Endometrial microvascular endothelial cells (primary cell): ENCODE measurements around the gene SLC22A2. TPM values are rescaled to one million over a fixed set of nuclear protein-coding genes. Genes with fewer than 3 reads are reported as not detected.

Experiments used
- in situ Hi-C: cut with HindIII; loops from 2 replicates; pipeline ENCODE4 v1.10.0; 2017; ENCODE audit warnings: low sequenced_read_pairs, low pct_unique_long_range_greater_than_20kb; ENCODE audit errors: inconsistent ontology term
- total RNA-seq: library from RNA; depleted of rRNA; stranded (reverse); fragments of >200 nt; gene quantifications from one replicate; pipeline ENCODE4 v1.2.3, GENCODE V29; 2015; ENCODE audit errors: inconsistent ontology term

The SLC22A2 gene
- total RNA-seq, 1 donor from 2014 or later = not detected

DNA sequence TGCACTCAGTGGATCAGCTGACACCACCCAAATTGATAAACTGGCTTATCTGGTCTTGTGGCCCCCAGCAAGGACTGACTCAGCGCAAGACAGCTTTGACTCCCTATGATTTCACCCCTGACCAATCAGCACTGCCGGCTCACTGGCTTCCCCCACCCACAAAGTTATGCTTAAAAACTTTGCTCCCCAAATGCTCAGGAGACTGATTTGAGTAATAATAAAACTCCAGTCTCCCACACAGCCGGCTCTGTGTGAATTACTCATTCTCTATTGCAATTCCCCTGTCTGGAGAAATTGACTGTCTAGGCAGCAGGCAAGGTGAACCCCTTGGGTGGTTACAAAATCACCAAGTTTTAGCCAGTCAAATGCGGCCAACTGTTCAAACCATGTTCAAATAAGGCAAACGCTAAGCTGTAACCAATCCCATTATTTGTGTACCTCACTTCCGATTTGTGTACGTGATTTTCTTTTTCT is 32.5 kb downstream of the SLC22A2 start:
- in situ Hi-C loops = no loop called here

DNA sequence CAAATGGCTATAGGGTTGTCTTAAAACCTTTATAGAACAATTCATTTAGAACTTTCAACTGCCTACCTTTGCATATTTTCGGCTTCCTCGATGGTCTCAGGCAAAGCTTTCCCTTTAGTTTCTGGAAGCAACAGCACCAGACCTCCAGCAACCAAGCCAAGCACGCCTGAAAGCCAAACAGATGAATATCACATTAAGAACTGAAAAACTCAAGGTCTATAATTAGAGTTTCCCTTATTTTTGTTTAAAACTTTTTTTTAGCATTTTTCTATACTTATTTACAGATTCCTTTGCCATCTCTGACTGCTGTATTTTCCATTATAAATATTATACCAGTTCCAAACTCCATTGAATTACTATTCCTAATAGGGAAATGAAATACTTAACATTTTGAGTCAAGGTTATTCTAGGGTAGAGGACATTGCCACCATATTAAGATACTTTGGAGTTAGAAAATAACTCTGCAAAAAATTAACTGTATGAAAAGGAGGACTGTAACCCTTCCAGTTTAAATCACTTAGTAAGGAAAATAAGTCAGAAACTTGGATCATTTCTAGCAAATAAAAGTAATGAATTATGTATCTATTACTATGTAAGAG is 33.9 kb downstream of the SLC22A2 start:
- in situ Hi-C loops = no loop called here

DNA sequence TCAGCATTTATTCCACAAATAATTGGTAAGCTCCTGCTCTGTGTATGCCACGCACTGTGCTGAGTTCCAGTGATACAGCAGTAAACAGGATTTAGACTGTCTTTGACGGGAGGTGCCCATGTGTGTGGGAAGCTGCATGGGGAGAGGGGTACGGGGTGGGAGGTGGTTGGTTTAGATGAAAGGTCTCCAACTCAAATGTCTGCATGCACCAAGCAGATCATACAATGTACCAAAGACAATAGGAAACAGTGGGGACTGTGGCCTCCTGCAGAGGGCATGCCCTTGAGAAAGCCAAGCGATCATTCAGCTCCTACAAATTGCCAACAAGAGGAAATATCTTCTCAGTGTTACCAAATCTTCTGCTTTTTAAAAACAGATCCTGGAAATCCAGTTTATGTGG is 36.1 kb downstream of the SLC22A2 start:
- in situ Hi-C loops = no loop called here

DNA sequence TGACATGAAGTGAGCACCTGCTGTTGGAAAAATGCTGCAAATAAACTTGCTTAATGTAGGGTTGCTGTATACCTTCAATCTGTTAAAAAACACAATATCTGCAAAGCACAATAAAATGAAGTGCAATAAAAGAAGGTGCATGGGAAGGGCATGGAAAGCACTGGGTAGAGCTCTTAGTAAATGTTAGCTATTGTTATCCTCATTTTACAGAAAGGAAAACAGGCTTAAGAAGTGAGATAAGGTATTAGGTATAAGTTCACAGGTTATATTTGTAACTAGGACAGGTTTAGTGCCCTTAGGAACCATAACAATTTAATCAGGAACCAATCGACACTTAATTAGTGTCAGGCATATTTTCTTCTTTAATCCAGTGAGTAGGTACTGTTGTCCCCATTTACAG is 36.7 kb downstream of the SLC22A2 start:
- in situ Hi-C loops = no loop called here

DNA sequence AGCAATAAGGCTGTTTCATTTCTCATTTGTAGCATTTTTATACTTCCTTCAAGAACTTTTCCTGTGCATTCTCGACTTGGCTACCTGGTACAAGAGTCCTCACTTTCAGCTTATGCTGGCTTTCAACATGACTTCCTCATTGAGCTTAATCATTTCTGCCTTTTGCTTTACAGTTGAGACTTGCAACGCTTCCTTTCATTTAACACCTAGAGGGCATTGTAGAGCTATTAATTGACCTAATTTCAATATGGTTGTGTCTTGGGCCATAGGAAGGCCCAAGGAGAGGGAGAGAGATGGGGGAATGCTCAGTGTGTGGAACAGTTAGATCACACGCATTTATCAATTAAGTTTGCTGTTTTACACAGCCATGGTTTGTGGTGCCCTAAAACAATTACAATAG is 37.2 kb downstream of the SLC22A2 start:
- in situ Hi-C loops = no loop called here

DNA sequence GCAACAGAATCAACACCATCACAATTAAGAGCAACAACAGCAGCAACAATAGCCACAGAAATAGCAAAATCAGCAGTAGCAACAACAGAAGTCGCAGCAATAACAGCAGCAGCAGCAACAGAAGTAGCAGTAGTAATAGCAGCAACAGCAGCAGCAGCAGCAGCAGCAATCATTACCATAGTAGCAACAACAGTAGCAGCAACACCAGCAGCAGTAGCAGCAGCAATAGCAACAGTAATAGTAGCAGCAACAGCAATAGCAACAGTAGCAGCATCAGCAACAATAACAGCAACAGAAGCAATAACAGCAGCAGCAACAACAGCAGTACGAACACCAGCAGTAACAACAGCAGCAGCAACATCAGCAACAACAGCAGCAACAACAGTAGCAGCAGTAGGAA is 39.8 kb downstream of the SLC22A2 start:
- in situ Hi-C loops = no loop called here

DNA sequence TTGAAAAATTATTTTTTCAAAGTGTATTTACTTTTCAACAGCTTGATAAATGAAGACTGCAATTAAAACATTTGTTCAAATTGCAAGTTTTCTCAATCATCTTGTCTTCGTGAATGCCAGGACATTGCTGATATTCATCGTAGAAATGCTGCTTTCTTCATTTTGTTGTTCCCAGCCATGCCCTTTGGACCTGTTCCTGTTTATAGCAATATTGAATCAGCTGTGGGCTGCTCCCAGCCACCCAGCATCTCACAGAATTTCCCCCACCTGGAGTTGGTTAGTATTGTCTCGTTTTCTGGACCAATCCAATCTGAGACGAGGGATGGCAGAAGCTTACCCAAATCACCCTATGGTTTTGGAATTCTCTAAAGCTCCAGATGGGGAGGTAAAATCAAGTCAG is 40.8 kb downstream of the SLC22A2 start:
- in situ Hi-C loops = no loop called here

DNA sequence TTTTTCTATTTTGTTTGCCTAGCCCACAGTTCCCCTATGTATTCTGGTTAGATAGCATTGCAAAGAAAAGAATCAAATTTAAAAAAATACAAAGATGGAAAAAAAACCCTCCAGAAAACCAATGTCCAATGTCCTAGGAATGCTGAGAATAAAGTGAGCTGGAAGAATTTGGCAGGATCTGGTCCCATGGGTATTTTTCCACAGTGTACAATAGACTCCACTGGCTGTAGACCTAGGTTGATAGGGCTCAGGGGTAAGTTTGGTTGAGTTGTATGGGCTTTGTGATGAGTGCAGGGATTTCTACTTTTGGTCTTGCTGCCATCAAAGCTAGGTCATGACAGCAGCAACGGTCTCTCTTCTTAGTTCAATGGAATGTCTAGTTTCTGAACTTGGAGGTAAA is 41.5 kb downstream of the SLC22A2 start:
- in situ Hi-C loops = no loop called here

DNA sequence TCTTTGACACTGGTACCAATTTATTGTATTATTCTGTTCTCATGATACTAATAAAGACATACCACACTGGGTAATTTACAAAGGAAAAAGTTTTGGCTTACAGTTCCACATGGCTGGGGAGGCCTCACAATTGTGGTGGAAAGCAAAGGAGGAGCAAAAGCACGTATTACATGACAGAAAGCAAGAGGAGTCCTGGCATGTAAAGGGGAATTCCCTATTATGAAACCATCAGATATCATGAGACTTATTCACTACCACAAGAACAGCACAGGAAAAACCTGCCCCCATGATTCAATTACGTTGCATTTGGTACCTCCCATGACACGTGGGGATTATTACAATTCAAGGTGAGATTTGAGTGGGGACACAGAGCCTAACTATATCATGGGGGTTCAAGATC is 43.4 kb downstream of the SLC22A2 start:
- in situ Hi-C loops = no loop called here

DNA sequence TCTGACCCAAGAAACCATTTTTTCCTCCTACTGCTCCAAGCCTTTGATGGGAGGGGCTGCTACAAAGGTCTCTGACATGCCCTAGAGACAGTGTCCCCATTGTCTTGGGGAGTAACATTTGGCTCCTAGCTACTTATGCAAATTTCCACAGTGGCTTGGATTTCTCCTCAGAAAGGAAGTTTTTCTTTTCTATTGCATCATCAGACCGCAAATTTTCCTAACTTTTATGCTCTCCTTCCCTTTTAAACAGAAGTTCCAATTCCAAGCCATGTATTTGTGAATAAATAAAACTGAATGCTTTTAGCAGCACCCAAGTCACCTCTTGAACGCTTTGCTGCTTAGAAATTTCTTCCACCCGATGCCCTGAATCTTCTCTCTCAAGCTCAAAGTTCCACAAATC is 51.0 kb downstream of the SLC22A2 start:
- in situ Hi-C loops = no loop called here

DNA sequence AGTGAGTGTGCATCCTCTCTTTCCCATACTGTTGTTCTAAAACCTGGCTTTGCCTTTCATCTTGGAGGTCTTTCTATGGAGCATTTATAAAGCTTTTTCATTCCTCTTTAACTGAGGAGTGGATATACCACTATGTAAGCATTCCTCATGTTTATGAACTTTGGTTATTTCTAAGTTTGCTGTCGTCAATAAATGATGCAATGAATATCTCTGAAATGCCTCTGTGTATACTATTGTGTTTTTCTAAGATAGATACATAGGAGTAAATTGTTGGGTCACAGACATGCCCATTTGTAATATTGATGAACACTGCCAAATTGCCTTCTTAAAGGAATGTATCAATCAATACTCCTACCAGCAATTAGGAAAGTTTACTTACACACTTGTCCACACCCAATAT is 53.9 kb downstream of the SLC22A2 start:
- in situ Hi-C loops = no loop called here

DNA sequence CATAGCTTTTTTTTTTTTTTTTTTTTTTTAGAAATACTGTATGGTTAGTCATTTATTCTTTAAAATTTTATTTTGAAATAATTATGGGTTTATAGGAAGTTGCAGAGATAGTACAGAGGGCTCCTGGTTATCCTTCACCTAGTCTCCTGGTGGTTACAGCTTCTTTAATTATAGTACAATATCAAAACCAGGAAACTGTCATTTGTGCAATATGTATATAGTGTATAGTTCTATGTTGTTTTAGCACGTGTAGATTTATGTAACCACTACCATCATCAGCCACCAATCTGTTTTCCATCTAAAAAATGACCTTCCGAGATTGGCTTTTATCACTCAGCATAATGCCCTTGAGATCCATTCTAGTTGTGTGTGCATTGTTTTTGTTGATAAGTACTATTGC is 54.7 kb downstream of the SLC22A2 start:
- in situ Hi-C loops = no loop called here

DNA sequence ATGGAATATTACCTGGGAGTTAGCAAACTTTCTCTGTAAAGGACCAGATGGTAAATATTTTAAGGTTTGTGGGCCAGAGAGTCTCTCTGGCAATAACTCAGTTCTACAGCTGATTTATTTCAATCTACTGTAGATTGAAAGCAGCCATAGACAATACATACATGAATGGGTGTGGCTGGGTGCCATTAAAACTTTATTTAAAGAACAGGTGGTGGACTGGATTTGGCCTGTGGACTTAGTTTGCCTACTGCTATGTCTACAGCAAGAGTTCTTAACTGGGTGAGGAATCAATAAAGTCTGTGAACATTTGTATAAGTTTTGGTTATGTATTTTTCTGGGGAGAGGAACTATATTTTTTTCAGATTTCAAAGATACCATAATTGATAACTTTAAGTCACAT is 55.1 kb downstream of the SLC22A2 start:
- in situ Hi-C loops = no loop called here

DNA sequence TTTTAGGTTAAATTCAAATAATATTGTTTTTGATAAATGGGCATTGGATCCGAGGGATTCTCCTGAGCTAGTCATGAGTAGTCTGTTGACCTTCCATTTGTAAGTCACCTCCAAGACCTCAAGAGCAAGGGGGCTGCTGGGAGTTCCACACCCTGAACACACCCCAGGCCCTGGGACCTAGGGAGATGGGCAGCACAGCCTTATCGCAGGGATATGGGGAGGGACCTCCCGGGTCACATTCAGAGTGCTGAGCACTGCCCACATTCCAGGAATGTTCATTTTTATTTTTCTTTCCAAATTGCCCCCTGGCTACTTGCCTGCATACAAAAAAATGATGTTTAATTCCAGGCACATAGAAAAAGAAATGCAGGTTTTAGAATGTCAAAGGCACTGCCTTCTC is 55.5 kb downstream of the SLC22A2 start:
- in situ Hi-C loops = no loop called here

DNA sequence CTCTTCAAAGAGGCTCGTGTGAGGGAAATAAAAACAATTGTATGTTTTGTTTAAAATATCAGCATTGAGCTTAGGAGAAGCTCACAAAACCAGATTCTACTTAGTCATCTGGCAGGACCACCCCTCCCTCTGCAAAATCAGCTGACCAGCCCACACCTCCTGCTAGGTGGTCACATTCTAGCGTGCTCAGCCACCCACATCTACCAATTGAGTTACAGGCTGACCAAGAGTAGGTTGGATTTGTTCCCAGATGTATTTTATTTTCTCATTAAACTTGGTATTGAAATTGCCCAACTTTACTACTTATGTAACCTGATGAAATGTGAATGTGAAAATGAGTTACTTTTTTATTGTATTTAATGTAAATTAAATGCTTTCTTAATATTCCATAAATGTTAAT is 56.2 kb downstream of the SLC22A2 start:
- in situ Hi-C loops = no loop called here

DNA sequence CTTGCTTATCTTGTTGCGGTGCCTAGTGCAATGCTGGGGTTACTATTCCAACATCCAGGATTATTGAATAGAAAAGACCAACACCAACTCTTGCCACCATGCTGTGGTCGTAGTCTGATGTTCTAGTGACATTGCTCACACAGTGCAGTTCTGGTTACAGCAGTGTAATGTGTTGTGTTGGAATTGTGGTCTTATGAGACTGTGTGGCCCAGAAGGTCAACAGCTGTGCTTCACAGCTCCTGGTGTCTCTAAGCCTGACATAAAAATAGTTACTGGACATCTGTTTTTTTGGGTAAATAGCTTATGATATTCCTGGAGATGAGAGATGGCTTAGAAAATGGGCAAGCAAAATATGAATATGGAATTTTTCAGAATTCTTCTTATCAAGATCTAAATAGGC is 57.6 kb downstream of the SLC22A2 start:
- in situ Hi-C loops = no loop called here

DNA sequence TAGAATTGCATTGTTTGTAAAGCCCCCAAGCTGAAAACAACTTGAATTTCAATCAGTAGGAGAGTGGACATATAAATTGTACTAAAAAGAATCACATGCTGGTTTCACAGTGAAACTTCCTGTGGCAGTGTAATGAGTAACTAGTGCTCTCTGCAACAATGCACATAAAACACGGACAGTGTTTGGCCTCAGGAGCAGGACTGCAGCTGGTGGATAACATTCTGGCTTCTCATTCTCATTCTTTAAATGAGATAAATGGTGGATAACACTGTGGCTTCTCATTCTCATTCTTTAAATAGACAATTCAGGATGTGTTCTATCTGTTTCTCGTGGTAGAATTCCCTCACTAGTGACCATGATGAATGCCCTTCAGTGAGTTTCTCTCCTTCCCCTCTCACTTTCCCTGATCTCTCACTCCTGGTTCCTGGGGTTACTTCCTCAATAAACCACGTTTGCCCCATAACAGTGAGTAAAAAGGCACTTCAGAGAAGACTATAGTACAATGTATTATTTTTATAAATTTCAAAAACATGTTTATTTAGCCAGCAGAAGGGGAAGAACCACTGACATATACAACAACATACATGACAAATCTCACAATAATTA is 59.9 kb downstream of the SLC22A2 start:
- in situ Hi-C loops = no loop called here

DNA sequence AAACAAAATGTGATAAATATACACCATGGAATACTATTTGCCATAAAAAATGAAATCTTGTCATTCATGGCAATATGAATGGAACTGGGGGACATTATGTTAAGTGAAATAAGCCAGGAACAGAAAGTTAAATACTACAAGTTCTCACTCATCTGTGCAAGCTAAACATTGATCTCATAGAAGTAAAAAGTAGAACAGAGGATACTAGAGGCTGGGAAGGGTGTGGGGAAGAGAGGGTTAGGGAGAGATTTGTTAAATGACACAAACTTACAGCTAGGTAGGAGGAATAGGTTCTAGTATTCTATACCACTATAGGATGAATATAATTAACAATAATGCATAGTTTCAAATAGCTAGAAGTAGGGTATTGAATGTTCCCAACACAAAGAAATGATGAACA is 61.0 kb downstream of the SLC22A2 start:
- in situ Hi-C loops = no loop called here

DNA sequence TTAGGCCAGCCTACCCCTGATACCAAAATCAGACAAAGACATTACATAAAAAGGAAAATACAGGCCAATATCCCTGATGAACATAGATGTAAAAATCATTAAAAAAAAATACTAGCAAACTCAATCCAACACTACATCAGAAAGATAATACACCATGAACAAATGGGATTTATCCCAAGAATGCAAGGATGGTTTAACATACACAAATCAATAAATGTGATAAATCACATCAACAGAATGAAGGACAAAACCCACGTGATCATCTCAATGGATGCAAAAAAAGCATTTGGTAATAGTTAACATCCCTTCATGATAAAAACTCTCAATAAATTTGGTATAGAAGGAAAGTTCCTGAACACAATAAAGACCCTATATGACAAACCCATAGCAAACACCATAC is 63.8 kb downstream of the SLC22A2 start:
- in situ Hi-C loops = no loop called here

DNA sequence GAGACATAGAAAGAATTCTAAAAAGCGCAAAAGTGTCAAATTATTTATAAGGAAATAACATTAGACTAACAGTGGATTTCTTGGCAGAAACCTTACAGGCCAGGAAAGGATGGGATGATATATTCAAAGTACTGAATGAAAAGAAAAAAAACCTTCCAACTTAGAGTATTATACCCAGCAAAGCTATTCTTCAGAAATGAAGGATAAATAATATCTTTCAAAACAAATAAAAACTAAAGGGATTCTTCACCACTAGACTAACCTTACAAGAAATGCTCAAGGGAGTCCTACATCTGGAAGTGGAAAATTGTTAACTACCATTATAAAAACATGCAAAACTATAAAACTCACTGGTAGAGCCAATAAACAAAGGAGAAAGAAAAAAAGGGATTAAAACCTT is 65.8 kb downstream of the SLC22A2 start:
- in situ Hi-C loops = no loop called here

DNA sequence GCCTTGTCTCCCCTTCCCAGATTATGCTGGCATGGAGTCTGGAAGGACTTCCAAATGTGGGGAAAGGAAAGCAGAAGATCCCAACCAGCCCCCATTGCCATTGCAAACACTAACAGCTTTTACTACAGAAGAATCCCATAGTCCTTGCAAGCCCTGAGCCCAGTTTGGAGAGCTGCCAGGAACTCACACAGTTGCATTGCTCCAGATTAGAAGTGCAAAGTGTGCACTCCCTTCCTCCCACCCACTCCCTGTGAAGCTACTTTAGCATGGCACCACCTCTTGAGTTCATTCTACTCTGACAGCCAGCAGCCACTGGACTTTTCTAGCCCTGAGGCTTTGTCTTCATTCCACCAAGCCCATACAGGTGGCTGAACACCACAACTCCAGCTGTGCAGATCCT is 67.6 kb downstream of the SLC22A2 start:
- in situ Hi-C loops = no loop called here
